Fibroblast of pulmonary artery (primary cell): ENCODE results near the gene TIMP4.

Experiments used
- DNase-seq: peaks from one replicate; pipeline ENCODE4 v3.0.0-alpha.2; 2010; ENCODE audit warnings: low read depth
- H3K4me3 ChIP-seq: replicated peaks from 2 replicates; pipeline ENCODE4 v1.5.1; 2011; ENCODE audit warnings: low read depth, mild to moderate bottlenecking, control low read depth, low read length, moderate library complexity
- CTCF ChIP-seq: IDR thresholded peaks from 2 replicates; pipeline ENCODE4 v1.5.1; 2011; ENCODE audit warnings: mild to moderate bottlenecking, control low read depth, low read length, inconsistent platforms; ENCODE audit errors: missing control alignments

TIMP4 gene

GRCh38 chr3:12158387-12159226, at the start of gene TIMP4:
Gene TIMP4 (minus strand): TSS chr3:12158912. CDS start chr3:12158840, 72 bp downstream.
- DNase-seq, result peak; percentile 68
- TF ChIP-seq CTCF, result no peak
- H3K4me3 ChIP-seq, result peak within 1 kb of the TSS; percentile 46

DNA sequence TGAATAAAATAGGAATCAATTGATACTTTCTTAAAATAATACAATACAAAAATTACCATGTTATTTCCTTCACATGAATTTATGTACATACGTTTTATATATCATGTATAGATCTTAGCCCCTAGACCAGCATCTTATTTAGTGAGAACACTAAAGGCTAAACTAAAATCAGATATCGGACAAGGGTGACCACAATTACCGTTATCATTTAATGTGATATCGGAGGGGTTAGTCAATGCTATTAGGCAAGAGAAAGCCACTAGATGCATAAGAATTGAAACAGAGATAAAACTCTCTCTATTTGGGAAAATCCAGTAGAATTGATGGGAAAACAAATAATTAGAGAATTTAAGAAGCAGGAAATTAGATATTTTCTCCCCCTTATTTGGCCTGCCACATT, 46.5 kb upstream of the TIMP4 start:
- no peak for TF ChIP-seq CTCF
- no peak overlapping the region for H3K4me3 ChIP-seq
- DNase-seq, result no peak

GRCh38 chr3:12201813-12202212, 43.1 kb upstream of the TIMP4 start:
- no peak for TF ChIP-seq CTCF
- no peak overlapping the region for H3K4me3 ChIP-seq
- DNase-seq, result no peak

DNA sequence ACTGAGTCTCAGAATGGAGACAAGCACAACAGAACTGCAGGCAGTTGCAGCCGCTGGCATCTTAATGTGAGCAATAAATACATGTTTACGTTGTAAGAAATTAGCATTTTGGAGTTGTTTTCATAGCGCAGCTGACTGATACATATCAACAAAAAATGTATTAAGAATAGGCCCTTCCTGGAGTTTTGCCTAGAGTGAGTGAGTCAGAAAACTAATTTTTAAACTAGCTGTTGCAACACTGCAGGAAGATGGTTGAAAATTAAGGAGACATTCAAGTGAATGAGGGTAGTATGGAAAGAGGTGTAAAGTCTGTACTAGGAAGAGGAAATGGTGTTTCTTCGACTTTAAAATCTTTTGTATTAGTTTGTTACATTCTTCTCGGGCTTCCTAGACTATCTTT, 39.6 kb upstream of the TIMP4 start:
- no peak overlapping the region for H3K4me3 ChIP-seq
- DNase-seq, result peak; percentile 81
- no peak for TF ChIP-seq CTCF

GRCh38 chr3:12197475-12197874, 38.8 kb upstream of the TIMP4 start:
- H3K4me3 ChIP-seq, result no peak overlapping the region
- DNase-seq, result no peak
- TF ChIP-seq CTCF, result no peak

DNA sequence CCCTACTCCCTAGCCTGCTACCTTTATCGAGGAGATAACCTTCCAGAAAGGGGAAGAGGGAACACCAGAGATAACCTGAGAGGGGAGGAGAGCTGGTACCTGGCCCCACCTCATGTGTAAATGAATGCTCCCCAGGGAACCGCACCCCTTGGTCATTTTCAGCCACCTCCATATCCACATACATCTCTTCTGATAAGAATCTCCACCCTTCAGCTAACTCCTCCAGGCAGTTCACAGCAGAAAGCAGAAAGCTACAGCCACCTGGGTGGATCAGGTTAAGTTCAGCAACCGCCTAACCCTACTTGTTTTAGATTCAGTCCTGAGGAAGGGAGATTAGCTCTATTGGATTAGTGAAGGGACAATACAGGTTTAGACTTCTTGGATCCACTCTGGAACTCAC, 38.0 kb upstream of the TIMP4 start:
- H3K4me3 ChIP-seq, result no peak overlapping the region
- DNase-seq, result no peak
- TF ChIP-seq CTCF, result no peak

DNA sequence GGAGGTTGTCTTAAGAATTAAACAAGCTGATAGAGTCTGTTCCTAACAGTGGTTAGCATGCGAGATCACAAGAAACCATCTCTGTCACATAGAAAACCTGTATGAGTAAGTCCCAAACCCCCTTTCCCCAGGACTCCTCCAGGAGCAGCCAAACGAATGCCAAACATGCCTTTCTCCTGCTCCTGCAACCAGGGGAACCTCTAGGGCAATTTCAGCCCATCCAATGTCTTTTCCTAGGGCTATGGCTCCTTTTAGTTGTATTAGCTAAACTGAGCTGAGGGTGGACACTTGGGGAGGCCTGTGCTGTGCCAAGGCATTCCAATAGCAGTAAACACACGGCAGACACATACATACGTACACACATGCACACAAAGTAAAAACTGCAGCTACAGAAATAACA, 36.5 kb upstream of the TIMP4 start:
- DNase-seq, result no peak
- no peak overlapping the region for H3K4me3 ChIP-seq
- no peak for TF ChIP-seq CTCF
